Muscle of leg (tissue), 11 donors: ENCODE measurements around the gene PHKG2. TPM values are rescaled to one million over a fixed set of nuclear protein-coding genes. Genes with fewer than 3 reads are reported as not detected.

Experiments used
- DNase-seq: peaks from one replicate; pipeline ENCODE4 v3.0.0; 2013
- H3K27ac ChIP-seq: one replicate; pipeline ENCODE4 v1.5.1; 2013; ENCODE audit warnings: mild to moderate bottlenecking, low read length, control low read depth
- H3K27me3 ChIP-seq: one replicate; pipeline ENCODE4 v1.6.1; 2013; ENCODE audit warnings: low read length; ENCODE audit not compliant: control insufficient read depth, insufficient read depth
- H3K36me3 ChIP-seq: one replicate; pipeline ENCODE4 v1.6.1; 2013; ENCODE audit warnings: low read length; ENCODE audit not compliant: control insufficient read depth, insufficient read depth
- H3K4me1 ChIP-seq: one replicate; pipeline ENCODE4 v1.6.1; 2013; ENCODE audit warnings: low read length; ENCODE audit not compliant: control insufficient read depth, insufficient read depth
- H3K4me3 ChIP-seq: one replicate; pipeline ENCODE4 v1.5.1; 2013; ENCODE audit warnings: low read length, control low read depth
- H3K9me3 ChIP-seq: replicated peaks from 2 replicates; pipeline ENCODE4 v1.6.1; 2013; ENCODE audit warnings: low read depth, low read length; ENCODE audit not compliant: control insufficient read depth
- WGBS: methylation state at CpG from one replicate; pipeline ENCODE4 v1.1.5; 2013; ENCODE audit warnings: missing lambda C conversion rate; ENCODE audit not compliant: insufficient coverage; 5-methylcytosine and 5-hydroxymethylcytosine counted together
- polyA plus RNA-seq, 8 donors: library from polyadenylated mRNA; unstranded; fragments of 120-200 nt; gene quantifications; one replicate each; pipeline versions ENCODE4 v1.2.1 to v1.2.3, GENCODE V29; 2013; ENCODE audit warnings: inconsistent platforms in 1 of 8, low replicate concordance in 1 of 8; ENCODE audit not compliant: insufficient read length in 8 of 8, insufficient read depth in 1 of 8
- total RNA-seq: library from RNA; stranded (reverse); fragments of 120-200 nt; gene quantifications from one replicate; pipeline ENCODE4 v1.2.4, GENCODE V29; 2013

The PHKG2 gene
- total and polyA plus RNA-seq, 9 donors: 10.5 to 14.5 (median 13.1) TPM

DNA sequence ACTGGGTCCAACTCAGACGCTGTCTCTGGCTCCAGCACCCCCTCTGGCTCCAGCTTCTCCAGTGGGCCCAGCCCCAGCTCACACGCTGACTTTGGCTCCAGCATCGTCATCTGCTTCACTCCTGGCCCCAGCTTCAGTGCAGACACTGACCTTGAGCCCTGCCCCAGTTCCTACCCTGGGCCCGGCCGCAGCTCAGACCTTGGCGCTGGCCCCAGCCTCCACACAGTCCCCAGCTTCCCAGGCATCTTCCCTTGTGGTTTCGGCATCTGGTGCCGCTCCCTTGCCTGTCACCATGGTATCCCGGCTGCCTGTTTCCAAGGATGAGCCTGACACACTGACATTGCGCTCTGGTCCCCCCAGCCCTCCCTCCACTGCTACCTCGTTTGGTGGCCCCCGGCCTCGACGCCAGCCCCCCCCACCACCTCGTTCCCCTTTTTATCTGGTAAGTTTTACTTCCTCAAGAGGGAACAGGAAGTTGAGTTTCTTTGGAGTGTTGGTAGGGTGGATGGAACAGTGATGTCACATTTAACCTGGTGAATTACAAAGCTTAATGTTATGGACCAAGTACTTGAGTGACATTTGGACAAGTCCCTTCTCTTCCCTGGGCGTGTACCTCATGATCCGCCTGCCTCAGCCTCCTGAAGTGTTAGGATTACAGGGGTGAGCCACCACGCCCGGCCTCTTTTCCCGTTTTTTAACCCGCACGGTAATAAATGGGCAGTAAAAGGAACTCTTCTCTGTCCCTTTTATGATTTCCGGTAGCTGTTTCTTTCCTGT is 23.4 kb upstream of the PHKG2 start:
- Histone ChIP-seq H3K27ac (peak overlapping the region; percentile 7), H3K4me3 (no peak overlapping the region)
- 77% methylated on average over 12 of the region's 23 CpGs for WGBS

GRCh38 chr16:30725418-30725792 is 22.8 kb upstream of the PHKG2 start:
- peaks cover 84% of the 10 kb centered on the region for H3K36me3 ChIP-seq
- H3K9me3 ChIP-seq: no peaks in the 10 kb centered on the region
- H3K27ac ChIP-seq: peak overlapping the region; percentile 7
- no peak overlapping the region for H3K4me3 ChIP-seq
- no peaks in the 10 kb centered on the region for H3K27me3 ChIP-seq
- no peaks in the 10 kb centered on the region for H3K4me1 ChIP-seq
- WGBS: no CpG with 5 or more reads among the region's 3 CpGs
- DNase-seq: no peak

More for the DNA sequence above, 23.4 kb upstream of the PHKG2 start:
- Histone ChIP-seq H3K27me3 (no peaks in the 10 kb centered on the region), H3K36me3 (peaks cover 84% of the 10 kb centered on the region), H3K9me3 (no peaks in the 10 kb centered on the region), H3K4me1 (no peaks in the 10 kb centered on the region)
- DNase-seq: peak; percentile 53

DNA sequence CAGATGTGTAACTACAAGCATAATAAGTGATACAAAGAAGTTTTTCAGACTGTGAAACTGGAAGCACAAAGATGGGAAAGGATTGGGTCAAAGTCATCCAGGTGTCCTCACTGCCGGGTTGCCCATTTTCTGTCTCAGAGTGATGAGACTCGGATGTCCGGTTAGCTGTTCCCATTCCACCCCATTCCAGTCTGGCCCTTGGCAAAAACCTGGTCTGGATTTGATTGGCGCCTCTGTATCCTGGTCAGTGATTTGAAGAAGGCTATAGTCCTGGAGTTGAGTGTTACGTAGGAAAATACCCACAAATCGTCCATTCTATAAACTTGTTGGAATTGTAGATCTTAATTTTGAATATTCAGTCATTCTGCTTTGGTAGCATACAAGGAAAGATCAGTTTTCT is 19.9 kb upstream of the PHKG2 start:
- Histone ChIP-seq H3K4me1 (no peaks in the 10 kb centered on the region), H3K4me3 (no peak overlapping the region), H3K36me3 (peaks cover 74% of the 10 kb centered on the region), H3K9me3 (no peaks in the 10 kb centered on the region), H3K27me3 (no peaks in the 10 kb centered on the region), H3K27ac (no peak overlapping the region)
- no peak for DNase-seq
- WGBS: 100% methylated on average over 1 of the region's 6 CpGs

GRCh38 chr16:30728899-30729672 is 19.1 kb upstream of the PHKG2 start:
- Histone ChIP-seq H3K4me3 (no peak overlapping the region), H3K9me3 (no peaks in the 10 kb centered on the region), H3K27me3 (no peaks in the 10 kb centered on the region), H3K27ac (no peak overlapping the region), H3K4me1 (no peaks in the 10 kb centered on the region), H3K36me3 (peaks cover 74% of the 10 kb centered on the region)
- WGBS: 66% methylated on average over 7 of the region's 17 CpGs
- DNase-seq: peak; percentile 55

- Histone ChIP-seq H3K4me3 (no peak overlapping the region), H3K9me3 (no peaks in the 10 kb centered on the region), H3K27me3 (no peaks in the 10 kb centered on the region), H3K36me3 (peaks cover 73% of the 10 kb centered on the region), H3K27ac (no peak overlapping the region), H3K4me1 (no peaks in the 10 kb centered on the region)
- 96% methylated on average over 2 of the region's 3 CpGs for WGBS
- no peak for DNase-seq
Observed at GRCh38 chr16:30731411-30731810, 16.8 kb upstream of the PHKG2 start.

- Histone ChIP-seq H3K27ac (no peak overlapping the region), H3K4me1 (peaks cover 6% of the 10 kb centered on the region), H3K27me3 (no peaks in the 10 kb centered on the region), H3K9me3 (no peaks in the 10 kb centered on the region), H3K36me3 (peaks cover 89% of the 10 kb centered on the region), H3K4me3 (no peak overlapping the region)
- no peak for DNase-seq
- WGBS: 90% methylated on average over 17 of the region's 17 CpGs
Observed at GRCh38 chr16:30736995-30737793, 11.0 kb upstream of the PHKG2 start.

GRCh38 chr16:30737794-30738648 is 10.2 kb upstream of the PHKG2 start:
- H3K4me1 ChIP-seq: peaks cover 6% of the 10 kb centered on the region
- DNase-seq: no peak
- H3K27ac ChIP-seq: no peak overlapping the region
- H3K9me3 ChIP-seq: no peaks in the 10 kb centered on the region
- WGBS: 95% methylated on average over 22 of the region's 25 CpGs
- no peak overlapping the region for H3K4me3 ChIP-seq
- H3K36me3 ChIP-seq: peaks cover 89% of the 10 kb centered on the region
- no peaks in the 10 kb centered on the region for H3K27me3 ChIP-seq

DNA sequence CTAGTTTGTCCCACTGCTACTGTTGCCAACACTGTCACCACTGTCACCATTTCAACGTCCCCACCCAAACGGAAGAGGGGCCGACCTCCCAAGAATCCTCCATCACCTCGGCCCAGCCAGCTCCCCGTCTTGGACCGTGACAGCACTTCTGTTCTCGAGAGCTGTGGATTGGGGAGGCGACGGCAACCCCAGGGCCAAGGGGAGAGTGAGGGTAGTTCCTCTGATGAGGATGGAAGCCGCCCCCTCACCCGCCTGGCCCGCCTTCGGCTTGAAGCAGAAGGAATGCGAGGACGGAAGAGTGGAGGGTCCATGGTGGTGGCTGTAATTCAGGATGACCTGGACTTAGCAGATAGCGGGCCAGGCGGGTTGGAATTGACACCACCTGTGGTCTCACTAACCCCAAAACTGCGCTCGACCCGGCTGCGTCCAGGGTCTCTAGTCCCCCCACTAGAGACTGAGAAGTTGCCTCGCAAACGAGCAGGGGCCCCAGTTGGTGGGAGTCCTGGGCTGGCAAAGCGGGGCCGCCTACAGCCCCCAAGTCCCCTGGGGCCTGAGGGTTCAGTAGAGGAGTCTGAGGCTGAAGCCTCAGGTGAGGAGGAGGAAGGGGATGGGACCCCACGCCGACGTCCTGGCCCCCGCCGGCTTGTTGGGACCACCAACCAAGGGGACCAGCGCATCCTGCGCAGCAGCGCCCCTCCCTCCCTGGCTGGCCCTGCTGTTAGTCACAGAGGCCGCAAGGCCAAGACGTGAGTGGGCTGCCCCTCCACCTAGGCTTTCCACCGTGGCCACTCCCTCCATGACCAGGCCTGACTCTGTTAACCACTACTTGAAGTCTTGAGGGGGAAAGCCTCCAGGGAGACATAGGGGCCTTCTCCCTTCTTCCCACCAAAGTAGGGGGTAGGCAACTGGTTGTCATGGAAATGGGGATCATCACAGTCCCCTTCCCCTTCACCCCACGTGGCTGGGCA is 9.0 kb upstream of the PHKG2 start:
- Histone ChIP-seq H3K9me3 (no peaks in the 10 kb centered on the region), H3K27ac (no peak overlapping the region), H3K4me1 (peaks cover 7% of the 10 kb centered on the region), H3K4me3 (no peak overlapping the region), H3K27me3 (no peaks in the 10 kb centered on the region), H3K36me3 (peaks cover 83% of the 10 kb centered on the region)
- no peak for DNase-seq
- 95% methylated on average over 8 of the region's 37 CpGs for WGBS
